Activated naive CD8-positive, alpha-beta T cell treated with anti-CD3 and anti-CD28 coated beads for 36 hours (primary cell): Measurements from ENCODE around the gene RAD52. TPM values are rescaled to one million over a fixed set of nuclear protein-coding genes. Genes with fewer than 3 reads are reported as not detected.
A peak's percentile ranks its signal among the peaks of the same experiment; 100 is the strongest.

Source experiments
- DNase-seq: peaks from one replicate; pipeline ENCODE4 v3.0.0; 2021
- H3K27ac Mint-ChIP-seq: one replicate; pipeline ENCODE4 v1.8.0; 2022; ENCODE audit warnings: mild to moderate bottlenecking, moderate library complexity, mixed read lengths
- H3K27me3 Mint-ChIP-seq: one replicate; pipeline ENCODE4 v1.8.0; 2022; ENCODE audit warnings: mild to moderate bottlenecking, mixed read lengths
- H3K36me3 Mint-ChIP-seq: one replicate; pipeline ENCODE4 v1.8.0; 2021; ENCODE audit warnings: mild to moderate bottlenecking, mixed read lengths
- H3K4me1 Mint-ChIP-seq: one replicate; pipeline ENCODE4 v1.8.0; 2021; ENCODE audit warnings: mixed read lengths
- H3K4me3 Mint-ChIP-seq: one replicate; pipeline ENCODE4 v1.8.0; 2022; ENCODE audit warnings: mild to moderate bottlenecking, moderate library complexity, mixed read lengths
- H3K9me3 Mint-ChIP-seq: one replicate; pipeline ENCODE4 v1.8.0; 2022; ENCODE audit warnings: mixed read lengths
- total RNA-seq, 2 experiments: library from RNA; stranded (reverse); gene quantifications; one replicate each; pipeline ENCODE4 v1.2.3, GENCODE V29; 2021

RAD52 gene
- total RNA-seq, 2 experiments from 2014 or later = 11.2 to 11.4 TPM

DNA sequence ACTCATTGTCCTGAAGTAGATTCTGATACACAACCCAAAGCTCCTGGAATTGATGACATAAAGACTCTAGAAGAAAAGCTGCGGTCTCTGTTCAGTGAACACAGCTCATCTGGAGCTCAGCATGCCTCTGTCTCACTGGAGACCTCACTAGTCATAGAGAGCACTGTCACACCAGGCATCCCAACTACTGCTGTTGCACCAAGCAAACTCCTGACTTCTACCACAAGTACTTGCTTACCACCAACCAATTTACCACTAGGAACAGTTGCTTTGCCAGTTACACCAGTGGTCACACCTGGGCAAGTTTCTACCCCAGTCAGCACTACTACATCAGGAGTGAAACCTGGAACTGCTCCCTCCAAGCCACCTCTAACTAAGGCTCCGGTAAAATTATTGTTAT is 63.8 kb downstream of the RAD52 start:
- Mint-ChIP-seq H3K27ac (no peak overlapping the region), H3K4me3 (no peak overlapping the region), H3K27me3 (no peaks in the 10 kb centered on the region), H3K9me3 (no peaks in the 10 kb centered on the region), H3K36me3 (peaks cover 17% of the 10 kb centered on the region), H3K4me1 (no peaks in the 10 kb centered on the region)
- no peak for DNase-seq

DNA sequence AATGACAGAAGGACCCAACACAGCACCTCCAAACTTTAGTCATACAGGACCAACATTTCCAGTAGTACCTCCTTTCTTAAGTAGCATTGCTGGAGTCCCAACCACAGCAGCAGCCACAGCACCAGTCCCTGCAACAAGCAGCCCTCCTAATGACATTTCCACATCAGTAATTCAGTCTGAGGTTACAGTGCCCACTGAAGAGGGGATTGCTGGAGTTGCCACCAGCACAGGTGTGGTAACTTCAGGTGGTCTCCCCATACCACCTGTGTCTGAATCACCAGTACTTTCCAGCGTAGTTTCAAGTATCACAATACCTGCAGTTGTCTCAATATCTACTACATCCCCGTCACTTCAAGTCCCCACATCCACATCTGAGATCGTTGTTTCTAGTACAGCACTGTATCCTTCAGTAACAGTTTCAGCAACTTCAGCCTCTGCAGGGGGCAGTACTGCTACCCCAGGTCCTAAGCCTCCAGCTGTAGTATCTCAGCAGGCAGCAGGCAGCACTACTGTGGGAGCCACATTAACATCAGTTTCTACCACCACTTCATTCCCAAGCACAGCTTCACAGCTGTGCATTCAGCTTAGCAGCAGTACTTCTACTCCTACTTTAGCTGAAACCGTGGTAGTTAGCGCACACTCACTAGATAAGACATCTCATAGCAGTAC is 64.6 kb downstream of the RAD52 start:
- H3K36me3 Mint-ChIP-seq = peaks cover 17% of the 10 kb centered on the region
- no peak overlapping the region for H3K27ac Mint-ChIP-seq
- H3K4me3 Mint-ChIP-seq = no peak overlapping the region
- DNase-seq = no peak
- H3K9me3 Mint-ChIP-seq = no peaks in the 10 kb centered on the region
- no peaks in the 10 kb centered on the region for H3K27me3 Mint-ChIP-seq
- peaks cover 2% of the 10 kb centered on the region for H3K4me1 Mint-ChIP-seq

DNA sequence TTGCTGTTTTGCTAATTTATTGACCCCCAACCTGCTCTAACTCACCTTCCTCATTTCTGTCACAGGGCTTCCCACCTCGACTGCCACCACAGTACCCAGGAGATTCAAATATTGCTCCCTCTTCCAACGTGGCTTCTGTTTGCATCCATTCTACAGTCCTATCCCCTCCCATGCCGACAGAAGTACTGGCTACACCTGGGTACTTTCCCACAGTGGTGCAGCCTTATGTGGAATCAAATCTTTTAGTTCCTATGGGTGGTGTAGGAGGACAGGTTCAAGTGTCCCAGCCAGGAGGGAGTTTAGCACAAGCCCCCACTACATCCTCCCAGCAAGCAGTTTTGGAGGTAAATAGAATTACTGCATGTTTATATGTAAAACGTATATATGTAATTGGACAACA is 68.8 kb downstream of the RAD52 start:
- Mint-ChIP-seq H3K9me3 (no peaks in the 10 kb centered on the region), H3K4me1 (peaks cover 2% of the 10 kb centered on the region), H3K36me3 (peaks cover 18% of the 10 kb centered on the region), H3K27me3 (no peaks in the 10 kb centered on the region), H3K4me3 (no peak overlapping the region), H3K27ac (no peak overlapping the region)
- DNase-seq = no peak

DNA sequence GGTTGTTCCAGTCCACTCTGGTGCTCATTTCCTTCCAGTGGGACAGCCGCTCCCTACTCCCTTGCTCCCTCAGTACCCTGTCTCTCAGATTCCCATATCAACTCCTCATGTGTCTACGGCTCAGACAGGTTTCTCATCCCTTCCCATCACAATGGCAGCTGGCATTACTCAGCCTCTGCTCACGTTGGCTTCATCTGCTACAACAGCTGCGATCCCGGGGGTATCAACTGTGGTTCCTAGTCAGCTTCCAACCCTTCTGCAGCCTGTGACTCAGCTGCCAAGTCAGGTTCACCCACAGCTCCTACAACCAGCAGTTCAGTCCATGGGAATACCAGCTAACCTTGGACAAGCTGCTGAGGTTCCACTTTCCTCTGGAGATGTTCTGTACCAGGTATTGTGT is 69.9 kb downstream of the RAD52 start:
- peaks cover 2% of the 10 kb centered on the region for H3K4me1 Mint-ChIP-seq
- H3K4me3 Mint-ChIP-seq = no peak overlapping the region
- no peak for DNase-seq
- H3K27me3 Mint-ChIP-seq = no peaks in the 10 kb centered on the region
- peak overlapping the region; percentile 61 for H3K27ac Mint-ChIP-seq
- H3K36me3 Mint-ChIP-seq = peaks cover 16% of the 10 kb centered on the region
- no peaks in the 10 kb centered on the region for H3K9me3 Mint-ChIP-seq

DNA sequence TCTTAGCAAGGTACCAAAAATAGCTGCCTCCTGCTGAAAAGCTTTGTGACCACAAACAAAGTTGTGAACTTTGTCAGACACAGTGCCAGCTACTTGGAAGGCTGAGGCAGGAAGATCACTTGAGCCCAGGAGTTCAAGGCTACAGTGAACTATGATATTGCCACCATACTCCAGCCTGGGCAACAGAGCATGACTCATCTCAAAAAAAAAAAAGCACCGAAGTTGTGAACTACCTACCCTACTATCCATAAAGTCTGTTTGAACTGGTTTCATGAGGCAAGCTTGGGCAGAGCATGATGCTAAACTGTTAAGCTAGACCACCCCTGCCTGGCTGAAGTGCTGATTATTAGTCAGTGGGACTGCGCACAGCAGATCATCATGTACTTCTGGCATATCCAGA is 75.5 kb downstream of the RAD52 start:
- Mint-ChIP-seq H3K27me3 (no peaks in the 10 kb centered on the region), H3K36me3 (no peaks in the 10 kb centered on the region), H3K4me1 (peaks cover 12% of the 10 kb centered on the region), H3K27ac (no peak overlapping the region), H3K4me3 (no peak overlapping the region), H3K9me3 (no peaks in the 10 kb centered on the region)
- DNase-seq = no peak

DNA sequence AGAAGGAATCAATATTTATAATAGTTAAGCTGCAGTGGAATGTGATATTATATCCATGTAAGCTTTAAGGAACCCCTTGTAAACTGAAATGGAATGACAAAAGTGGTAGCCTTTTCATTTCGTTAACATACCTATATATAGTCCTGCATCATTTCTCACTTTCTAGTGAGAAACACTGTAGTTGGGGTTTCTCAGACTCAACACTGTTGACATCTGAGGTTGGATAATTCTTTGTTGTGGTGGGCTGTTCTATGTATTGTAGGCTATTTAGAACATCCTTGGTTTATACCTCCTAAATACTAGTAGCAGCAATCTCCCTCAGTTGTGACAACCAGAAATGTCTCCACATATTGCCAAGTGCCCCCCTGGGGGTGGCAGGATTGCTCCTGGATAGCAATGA is 79.1 kb downstream of the RAD52 start:
- H3K9me3 Mint-ChIP-seq = no peaks in the 10 kb centered on the region
- no peak overlapping the region for H3K27ac Mint-ChIP-seq
- no peaks in the 10 kb centered on the region for H3K27me3 Mint-ChIP-seq
- no peak overlapping the region for H3K4me3 Mint-ChIP-seq
- no peak for DNase-seq
- peaks cover 22% of the 10 kb centered on the region for H3K4me1 Mint-ChIP-seq
- peaks cover 9% of the 10 kb centered on the region for H3K36me3 Mint-ChIP-seq

DNA sequence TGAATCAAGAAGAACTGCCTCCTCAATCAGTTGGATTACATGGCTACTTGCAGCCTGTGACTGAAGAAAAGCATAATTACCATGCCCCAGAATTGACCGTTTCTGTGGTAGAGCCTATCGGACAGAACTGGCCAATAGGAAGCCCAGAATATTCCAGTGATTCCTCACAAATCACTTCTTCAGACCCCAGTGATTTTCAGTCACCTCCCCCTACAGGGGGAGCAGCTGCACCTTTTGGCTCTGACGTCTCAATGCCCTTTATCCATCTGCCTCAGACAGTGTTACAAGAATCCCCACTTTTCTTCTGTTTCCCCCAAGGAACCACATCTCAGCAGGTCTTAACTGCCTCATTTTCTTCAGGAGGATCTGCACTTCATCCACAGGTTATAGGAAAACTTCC is 80.8 kb downstream of the RAD52 start:
- Mint-ChIP-seq H3K27ac (no peak overlapping the region), H3K36me3 (peaks cover 11% of the 10 kb centered on the region)

DNA sequence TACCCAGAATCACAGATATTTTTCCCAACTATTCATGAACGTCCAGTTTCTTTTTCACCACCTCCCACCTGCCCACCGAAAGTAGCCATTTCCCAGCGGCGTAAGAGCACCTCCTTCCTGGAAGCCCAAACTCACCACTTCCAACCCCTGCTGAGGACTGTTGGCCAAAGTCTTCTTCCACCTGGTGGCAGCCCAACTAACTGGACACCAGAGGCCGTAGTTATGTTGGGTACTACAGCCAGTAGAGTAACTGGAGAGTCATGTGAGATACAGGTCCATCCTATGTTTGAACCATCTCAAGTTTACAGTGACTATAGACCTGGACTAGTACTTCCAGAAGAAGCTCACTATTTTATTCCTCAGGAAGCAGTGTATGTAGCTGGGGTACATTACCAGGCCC is 81.6 kb downstream of the RAD52 start:
- peak overlapping the region; percentile 4 for H3K27ac Mint-ChIP-seq
- H3K27me3 Mint-ChIP-seq = no peaks in the 10 kb centered on the region
- DNase-seq = no peak
- peaks cover 11% of the 10 kb centered on the region for H3K36me3 Mint-ChIP-seq
- no peaks in the 10 kb centered on the region for H3K9me3 Mint-ChIP-seq
- H3K4me3 Mint-ChIP-seq = no peak overlapping the region
- peaks cover 19% of the 10 kb centered on the region for H3K4me1 Mint-ChIP-seq

More for the DNA sequence above, 80.8 kb downstream of the RAD52 start:
- Mint-ChIP-seq H3K4me3 (no peak overlapping the region), H3K4me1 (peaks cover 19% of the 10 kb centered on the region), H3K9me3 (no peaks in the 10 kb centered on the region), H3K27me3 (no peaks in the 10 kb centered on the region)
- DNase-seq = no peak

DNA sequence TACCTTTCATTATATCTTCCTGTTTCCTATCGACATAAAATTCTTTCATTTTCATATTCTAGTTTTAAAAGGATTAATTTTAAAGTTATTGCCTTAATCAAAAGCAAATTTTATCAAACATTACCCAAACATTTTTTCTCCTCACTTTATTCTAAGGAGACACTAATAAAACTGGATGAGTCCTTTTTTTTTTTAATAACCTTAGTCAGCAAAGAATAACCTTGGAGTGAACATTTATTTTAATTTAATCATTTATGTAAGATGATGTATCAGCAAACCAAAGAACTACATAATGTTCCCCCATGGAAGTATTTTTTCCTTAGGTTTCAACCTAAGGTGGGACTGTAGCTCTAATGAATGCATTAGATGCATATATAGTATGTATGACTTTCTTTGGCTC is 83.9 kb downstream of the RAD52 start:
- peaks cover 18% of the 10 kb centered on the region for H3K4me1 Mint-ChIP-seq
- H3K9me3 Mint-ChIP-seq = no peaks in the 10 kb centered on the region
- no peak for DNase-seq
- H3K27ac Mint-ChIP-seq = no peak overlapping the region
- no peaks in the 10 kb centered on the region for H3K27me3 Mint-ChIP-seq
- peaks cover 15% of the 10 kb centered on the region for H3K36me3 Mint-ChIP-seq
- H3K4me3 Mint-ChIP-seq = no peak overlapping the region

DNA sequence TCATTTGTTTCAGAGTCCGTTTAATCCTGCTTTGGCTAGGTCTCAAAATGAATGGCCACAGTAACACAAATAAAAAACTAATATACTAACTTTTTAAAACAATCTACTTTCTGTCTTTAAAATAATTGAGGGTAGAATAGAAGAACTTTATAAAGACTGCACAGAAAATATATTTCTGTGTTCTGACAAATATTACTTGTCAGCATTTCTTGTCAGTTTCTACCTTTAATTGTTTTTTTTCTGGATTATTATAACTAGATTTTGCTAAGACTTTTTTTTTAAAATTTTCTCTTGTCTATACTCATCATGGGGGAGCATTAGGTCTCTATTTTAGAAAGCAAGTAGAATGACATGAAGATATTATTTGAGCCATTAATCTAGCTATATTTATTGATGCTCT is 86.2 kb downstream of the RAD52 start:
- H3K4me1 Mint-ChIP-seq = peaks cover 14% of the 10 kb centered on the region
- H3K27ac Mint-ChIP-seq = no peak overlapping the region
- no peaks in the 10 kb centered on the region for H3K27me3 Mint-ChIP-seq
- no peaks in the 10 kb centered on the region for H3K9me3 Mint-ChIP-seq
- peaks cover 16% of the 10 kb centered on the region for H3K36me3 Mint-ChIP-seq
- no peak for DNase-seq
- no peak overlapping the region for H3K4me3 Mint-ChIP-seq

DNA sequence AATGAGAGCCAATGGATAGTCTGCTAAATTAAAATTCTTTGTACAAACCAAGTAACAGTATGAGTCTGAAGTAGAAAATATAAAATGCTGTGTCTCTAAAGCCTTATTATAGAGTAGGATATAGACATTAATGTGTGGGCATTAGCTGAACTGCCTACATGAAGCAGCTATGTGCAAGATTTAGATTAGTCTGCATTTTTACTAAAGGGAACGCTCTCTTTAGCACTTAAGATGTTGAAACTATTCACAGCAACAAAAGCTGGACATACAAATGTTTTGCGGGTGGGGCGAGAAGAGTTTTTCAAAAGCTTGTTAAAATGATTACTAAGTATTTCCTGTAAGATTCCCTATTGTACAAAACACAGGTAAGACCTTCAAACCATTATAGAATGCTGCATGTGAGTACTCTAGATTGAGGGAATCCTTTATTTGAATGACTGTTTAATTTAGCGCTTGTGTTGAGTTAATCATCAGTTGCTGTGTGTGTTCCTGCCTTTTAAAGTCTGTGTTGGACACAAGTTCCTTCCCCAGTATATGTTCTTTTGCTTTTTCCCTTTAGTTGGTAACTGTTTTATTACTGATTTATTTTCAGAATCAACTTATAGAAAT is 87.1 kb downstream of the RAD52 start:
- Mint-ChIP-seq H3K9me3 (no peaks in the 10 kb centered on the region), H3K27ac (no peak overlapping the region), H3K4me3 (no peak overlapping the region), H3K36me3 (peaks cover 18% of the 10 kb centered on the region), H3K4me1 (peaks cover 11% of the 10 kb centered on the region), H3K27me3 (no peaks in the 10 kb centered on the region)
- no peak for DNase-seq

Other genes with a start within 250 kb of the RAD52 start
- gene WNK1, start 197.1 kb downstream of the RAD52 start, total RNA-seq = 100 to 1,000 TPM; 117 to 118 TPM
- gene ERC1, start 41.5 kb upstream of the RAD52 start, total RNA-seq = 10 to 100 TPM; 24.0 to 25.5 TPM